Ectodermal cell (in vitro differentiated cells): Measurements from ENCODE around the gene SLAMF8.

Experiments used
- H3K27ac ChIP-seq: 2 replicates; pipeline ENCODE4 v1.7.0; 2013; ENCODE audit warnings: mild to moderate bottlenecking, low read depth, low read length; ENCODE audit not compliant: insufficient read depth, poor library complexity, severe bottlenecking
- H3K27me3 ChIP-seq: 2 replicates; pipeline ENCODE4 v1.7.0; 2013; ENCODE audit warnings: mild to moderate bottlenecking, low read length; ENCODE audit not compliant: insufficient read depth, control insufficient read depth, poor library complexity, severe bottlenecking
- H3K36me3 ChIP-seq: one replicate; pipeline ENCODE4 v1.7.0; 2013; ENCODE audit warnings: low read length; ENCODE audit not compliant: control insufficient read depth, insufficient read depth
- H3K4me1 ChIP-seq: one replicate; pipeline ENCODE4 v1.7.0; 2013; ENCODE audit warnings: low read length; ENCODE audit not compliant: control insufficient read depth, insufficient read depth
- H3K4me3 ChIP-seq: 2 replicates; pipeline ENCODE4 v1.7.0; 2013; ENCODE audit warnings: low read depth, low read length, control low read depth; ENCODE audit not compliant: insufficient read depth
- H3K9me3 ChIP-seq: 2 replicates; pipeline ENCODE4 v1.7.0; 2013; ENCODE audit warnings: mild to moderate bottlenecking, low read length, moderate library complexity; ENCODE audit not compliant: control insufficient read depth
- WGBS, 2 experiments: methylation state at CpG; one replicate each; pipeline ENCODE4 v1.1.7; 2013; ENCODE audit warnings: missing lambda C conversion rate in 2 of 2; 5-methylcytosine and 5-hydroxymethylcytosine counted together

Gene SLAMF8

GRCh38 chr1:159791031-159791430 is 35.6 kb upstream of the SLAMF8 start:
- Histone ChIP-seq H3K27me3 (no peaks in the 10 kb centered on the region), H3K27ac (no peak overlapping the region), H3K4me1 (no peaks in the 10 kb centered on the region), H3K9me3 (no peaks in the 10 kb centered on the region), H3K4me3 (no peak overlapping the region), H3K36me3 (no peaks in the 10 kb centered on the region)
- WGBS, 2 experiments: 91 to 94% methylated on average over 3 of the region's 3 CpGs

DNA sequence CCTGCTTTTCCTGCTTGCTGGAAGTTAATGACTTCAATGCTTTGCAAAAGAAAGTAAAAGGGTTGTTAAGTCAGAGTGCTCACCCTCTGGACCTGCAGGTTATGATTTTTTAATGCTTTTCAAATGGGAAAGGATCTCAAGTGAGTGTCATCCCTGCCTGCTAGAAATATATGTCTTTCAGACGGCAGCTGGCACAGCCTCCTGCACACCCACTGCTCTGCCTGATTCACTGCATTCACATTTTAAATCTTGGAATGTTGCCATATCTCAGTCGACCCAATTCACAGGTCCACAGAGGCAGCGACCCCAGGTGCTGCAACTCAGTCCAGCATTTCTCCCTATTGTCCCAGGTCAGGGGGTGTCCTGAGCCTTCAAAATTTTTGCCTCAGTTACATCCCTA is 35.2 kb upstream of the SLAMF8 start:
- no peak overlapping the region for H3K4me3 ChIP-seq
- H3K4me1 ChIP-seq: no peaks in the 10 kb centered on the region
- H3K9me3 ChIP-seq: no peaks in the 10 kb centered on the region
- no peaks in the 10 kb centered on the region for H3K27me3 ChIP-seq
- H3K36me3 ChIP-seq: no peaks in the 10 kb centered on the region
- WGBS, 2 experiments: 45 to 52% methylated on average over 3 of the region's 3 CpGs
- H3K27ac ChIP-seq: no peak overlapping the region

GRCh38 chr1:159795534-159795933 is 31.1 kb upstream of the SLAMF8 start:
- Histone ChIP-seq H3K4me3 (no peak overlapping the region), H3K4me1 (no peaks in the 10 kb centered on the region), H3K9me3 (no peaks in the 10 kb centered on the region), H3K27me3 (no peaks in the 10 kb centered on the region), H3K36me3 (no peaks in the 10 kb centered on the region), H3K27ac (no peak overlapping the region)
- WGBS, 2 experiments: 58 to 62% methylated on average over 5 of the region's 5 CpGs

DNA sequence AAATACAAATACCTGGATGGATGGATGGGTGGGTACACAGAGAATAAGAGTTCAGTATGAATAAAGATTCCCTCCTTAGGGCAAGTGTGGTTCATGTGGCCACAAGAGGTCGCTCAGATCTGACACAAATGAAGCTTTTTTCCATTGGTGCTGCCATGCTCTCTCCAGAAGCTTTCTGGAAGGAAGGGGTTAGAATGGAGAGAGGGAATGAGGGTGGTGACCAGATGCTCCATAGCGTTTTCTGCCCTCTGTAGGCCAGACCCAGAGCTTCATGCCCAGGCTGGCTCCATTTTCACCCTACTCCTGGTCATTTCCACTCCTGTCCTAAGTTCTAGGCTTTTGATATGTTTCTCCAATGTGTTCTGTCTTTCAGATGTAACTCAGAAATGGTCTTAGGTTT is 27.8 kb upstream of the SLAMF8 start:
- Histone ChIP-seq H3K9me3 (no peaks in the 10 kb centered on the region), H3K4me3 (no peak overlapping the region), H3K27me3 (no peaks in the 10 kb centered on the region), H3K27ac (no peak overlapping the region), H3K4me1 (no peaks in the 10 kb centered on the region), H3K36me3 (no peaks in the 10 kb centered on the region)
- 1 to 4% methylated on average over 2 of the region's 2 CpGs for WGBS, 2 experiments

- WGBS, 2 experiments: 94 to 96% methylated on average over 4 of the region's 4 CpGs
- Histone ChIP-seq H3K4me1 (no peaks in the 10 kb centered on the region), H3K4me3 (no peak overlapping the region), H3K9me3 (no peaks in the 10 kb centered on the region), H3K27me3 (no peaks in the 10 kb centered on the region), H3K27ac (no peak overlapping the region), H3K36me3 (no peaks in the 10 kb centered on the region)
Observed at GRCh38 chr1:159799446-159799985, 27.2 kb upstream of the SLAMF8 start.

- Histone ChIP-seq H3K27ac (no peak overlapping the region), H3K36me3 (no peaks in the 10 kb centered on the region), H3K4me3 (no peak overlapping the region), H3K27me3 (no peaks in the 10 kb centered on the region), H3K9me3 (no peaks in the 10 kb centered on the region), H3K4me1 (no peaks in the 10 kb centered on the region)
- 91 to 95% methylated on average over 8 of the region's 8 CpGs for WGBS, 2 experiments
Observed at GRCh38 chr1:159800177-159800930, 26.3 kb upstream of the SLAMF8 start.

DNA sequence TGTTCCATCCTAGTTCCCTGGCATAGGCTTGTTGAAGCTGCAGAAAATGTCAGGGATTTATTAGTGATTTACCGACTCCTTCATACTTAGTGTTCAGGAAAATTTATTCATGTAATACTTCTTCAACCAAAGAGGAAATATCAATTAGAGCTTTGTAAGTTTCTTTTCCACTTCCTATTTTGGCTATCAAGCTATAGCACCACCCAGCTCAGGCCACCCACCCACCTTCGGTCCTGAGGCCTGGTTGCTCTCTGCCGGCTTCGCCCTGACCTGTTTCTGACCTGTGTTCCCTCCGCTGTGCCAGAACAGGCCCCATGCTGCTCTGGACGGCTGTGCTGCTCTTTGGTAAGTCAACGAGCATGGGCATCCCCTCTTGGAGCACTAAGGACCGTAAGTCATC is 24.6 kb upstream of the SLAMF8 start, which contains the start of gene FCRL6:
Gene FCRL6 (plus strand): TSS at position 250 of the 400 bp plus-strand sequence. CDS start 65 bp downstream, at position 315.
- no peaks in the 10 kb centered on the region for H3K36me3 ChIP-seq
- H3K4me1 ChIP-seq: no peaks in the 10 kb centered on the region
- no peaks in the 10 kb centered on the region for H3K27me3 ChIP-seq
- no peak within 1 kb of the TSS for H3K27ac ChIP-seq
- 85 to 89% methylated on average over 7 to 8 of the region's 8 CpGs for whole genome bisulfite sequencing, 2 experiments
- H3K9me3 ChIP-seq: no peaks in the 10 kb centered on the region
- H3K4me3 ChIP-seq: no peak within 1 kb of the TSS

DNA sequence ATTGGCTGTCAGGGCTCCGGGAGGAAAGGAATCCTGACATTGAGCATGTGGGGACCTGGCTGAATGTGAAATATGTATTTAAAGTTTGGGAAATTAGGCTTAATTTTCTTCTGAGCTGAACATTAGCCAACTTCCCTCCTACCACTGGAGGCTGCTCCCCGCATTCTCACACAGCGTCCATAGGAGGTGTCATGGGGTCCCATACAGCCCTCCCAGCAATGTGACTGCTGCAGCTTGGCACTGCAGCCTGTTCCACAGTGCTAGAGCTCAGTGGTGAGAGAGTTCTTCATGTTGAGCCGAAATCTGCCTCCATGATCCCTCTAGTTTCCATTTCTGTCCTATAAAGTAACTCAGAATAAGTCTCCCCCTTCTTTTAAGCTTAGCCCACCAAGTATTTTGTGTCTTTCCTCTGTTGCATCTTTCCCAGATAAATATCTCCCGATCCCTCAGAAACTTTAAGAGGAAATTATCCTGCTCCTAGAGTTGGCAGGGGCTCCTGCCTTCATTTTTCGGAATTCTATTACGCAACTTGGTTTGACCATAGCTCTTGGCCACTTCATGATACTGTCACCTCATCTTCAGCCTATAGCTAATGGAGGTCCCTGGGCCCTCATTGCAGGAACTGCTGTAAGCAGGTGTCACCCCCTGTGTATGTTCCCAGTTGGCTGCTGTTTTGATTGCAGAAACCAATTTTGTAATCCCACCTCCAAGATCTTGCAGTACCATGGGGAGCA is 22.6 kb upstream of the SLAMF8 start:
- 77 to 85% methylated on average over 7 of the region's 7 CpGs for WGBS, 2 experiments
- H3K27me3 ChIP-seq: no peaks in the 10 kb centered on the region

GRCh38 chr1:159804924-159805323 is 21.7 kb upstream of the SLAMF8 start:
- no peaks in the 10 kb centered on the region for H3K36me3 ChIP-seq
- H3K4me3 ChIP-seq: no peak overlapping the region
- H3K9me3 ChIP-seq: no peaks in the 10 kb centered on the region
- no peaks in the 10 kb centered on the region for H3K27me3 ChIP-seq
- no peaks in the 10 kb centered on the region for H3K4me1 ChIP-seq
- WGBS, 2 experiments: 89 to 94% methylated on average over 2 of the region's 2 CpGs
- no peak overlapping the region for H3K27ac ChIP-seq

More for the DNA sequence above, 22.6 kb upstream of the SLAMF8 start:
- Histone ChIP-seq H3K4me3 (no peak overlapping the region), H3K9me3 (no peaks in the 10 kb centered on the region), H3K4me1 (no peaks in the 10 kb centered on the region), H3K27ac (no peak overlapping the region), H3K36me3 (no peaks in the 10 kb centered on the region)

DNA sequence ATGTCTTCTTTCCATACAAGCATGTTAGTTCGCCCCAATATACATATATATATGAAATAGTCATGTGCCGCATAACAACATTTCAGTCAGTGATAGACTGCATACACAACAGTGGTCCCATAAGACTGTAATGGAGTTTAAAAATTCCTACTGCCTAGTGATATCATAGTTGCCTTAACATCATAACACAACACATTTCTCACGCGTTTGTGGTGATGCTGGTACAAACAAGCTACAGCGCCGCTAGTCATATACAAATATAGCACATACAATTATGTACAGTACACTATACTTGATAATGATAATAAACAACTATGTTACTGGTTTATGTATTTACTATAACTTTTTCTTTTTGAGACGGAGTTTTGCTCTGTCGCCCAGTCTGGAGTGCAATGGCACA is 10.7 kb upstream of the SLAMF8 start:
- Histone ChIP-seq H3K36me3 (no peaks in the 10 kb centered on the region), H3K4me3 (no peak overlapping the region), H3K27me3 (no peaks in the 10 kb centered on the region), H3K27ac (no peak overlapping the region), H3K4me1 (no peaks in the 10 kb centered on the region), H3K9me3 (no peaks in the 10 kb centered on the region)
- WGBS, 2 experiments: 93 to 97% methylated on average over 7 to 8 of the region's 8 CpGs
